ENCODE measurements around the gene ALAS1.
A peak's percentile ranks its signal among the peaks of the same experiment; 100 is the strongest.

ALAS1 gene

DNA sequence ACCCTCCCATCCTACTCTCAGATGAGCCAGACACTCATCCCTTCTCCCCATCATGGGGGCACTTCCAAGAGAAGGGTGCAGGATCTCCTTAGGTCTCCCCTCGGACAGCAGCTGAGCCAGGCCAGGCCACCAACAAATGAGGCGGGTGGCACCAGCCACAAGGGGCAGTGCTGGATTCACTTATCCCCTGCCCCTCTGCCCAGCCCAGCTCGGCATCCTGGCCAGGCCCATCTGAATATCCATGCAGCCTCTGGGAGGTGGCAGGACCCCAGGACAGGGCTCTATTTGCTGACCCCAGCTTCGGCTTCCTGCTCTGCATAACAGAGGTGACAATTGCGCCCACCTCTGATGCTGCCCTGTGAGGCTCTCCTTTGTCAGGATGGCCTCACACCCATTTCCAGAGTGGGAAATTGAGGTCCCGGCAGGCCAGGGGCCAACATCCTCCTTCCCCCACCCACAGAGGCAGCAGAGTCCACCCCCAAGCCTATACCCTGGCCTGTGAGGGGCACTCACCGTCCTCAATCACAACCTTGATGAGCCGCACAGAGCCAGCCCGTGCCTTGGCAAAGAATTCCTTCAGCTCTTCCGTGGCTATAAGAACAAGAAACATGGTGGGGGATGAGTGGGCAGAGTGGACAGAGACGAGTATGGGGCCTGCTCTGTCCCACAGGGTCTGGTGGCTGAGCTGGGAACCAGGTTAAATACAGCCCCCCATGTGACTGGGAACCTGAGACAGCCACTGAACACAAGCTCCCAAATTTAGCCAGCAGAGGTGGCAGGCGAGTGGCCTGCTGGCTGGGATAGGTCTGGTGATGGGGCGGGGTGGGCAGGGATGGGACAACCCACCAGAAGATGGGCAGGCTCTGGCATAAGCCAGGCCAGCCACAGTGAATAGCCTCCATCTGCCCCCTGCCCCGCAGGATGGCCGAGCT lies 36.8 kb downstream of the ALAS1 start:
- no peak for DNase-seq (ENCODE audit: low spot score)

DNA sequence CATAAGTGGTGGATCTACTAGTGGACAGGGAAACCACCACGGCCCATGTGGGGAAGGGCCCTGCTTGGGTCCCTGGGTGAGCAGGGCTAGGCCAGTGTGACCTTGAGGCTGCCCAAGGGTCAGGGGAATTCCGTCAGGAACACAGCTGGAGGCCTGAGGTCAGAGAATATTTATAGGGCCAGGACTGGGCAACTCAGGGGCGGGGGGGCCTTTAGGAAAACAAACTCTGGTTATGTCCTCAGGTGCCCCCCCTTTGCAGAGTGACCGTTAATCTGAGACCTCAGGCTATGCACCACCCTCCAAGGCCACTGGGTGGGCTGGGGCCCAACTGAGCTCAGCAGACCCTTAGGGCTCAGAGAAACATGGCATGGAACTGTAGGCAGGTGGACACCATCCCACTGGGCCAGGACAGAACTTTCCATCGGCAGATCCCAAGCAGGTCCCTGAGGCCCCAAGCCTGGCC lies 38.5 kb downstream of the ALAS1 start:
- DNase-seq (ENCODE audit: low spot score), result no peak

DNA sequence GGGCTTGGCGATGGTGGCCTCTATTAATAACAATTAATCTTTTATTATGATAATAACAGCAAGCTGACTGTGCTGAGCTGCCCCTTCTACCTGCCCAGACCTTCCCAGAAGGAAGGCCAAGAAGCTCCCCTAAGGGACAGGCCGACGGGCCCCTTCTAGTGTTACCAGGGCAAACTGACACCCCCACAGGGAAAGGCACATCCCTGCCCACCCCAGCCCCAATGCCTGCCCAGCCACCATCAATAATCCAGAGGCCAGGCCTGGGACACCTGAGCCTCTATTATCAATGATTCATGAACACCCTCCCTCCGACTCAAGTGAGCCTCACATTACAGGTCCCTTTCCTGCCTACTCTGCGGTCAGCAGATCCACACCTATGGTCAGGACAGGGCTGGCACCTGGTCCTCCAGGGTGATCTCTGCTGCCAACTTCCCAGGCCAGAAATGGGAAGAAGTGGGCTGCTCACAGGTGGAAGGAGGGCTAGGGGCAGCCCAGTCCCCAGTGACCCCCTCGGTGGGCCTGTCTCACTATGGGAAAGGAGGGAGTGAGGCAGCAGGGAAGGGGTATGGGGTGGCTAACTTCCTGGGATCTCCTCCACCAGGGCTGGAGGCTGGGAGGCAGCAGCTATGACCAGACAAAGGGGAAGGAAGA lies 39.2 kb downstream of the ALAS1 start:
- DNase-seq (ENCODE audit: low spot score), result no peak

- DNase-seq (ENCODE audit: low spot score), result peak; percentile 97
Observed at GRCh38 chr3:52237657-52238172, 39.8 kb downstream of the ALAS1 start.

DNA sequence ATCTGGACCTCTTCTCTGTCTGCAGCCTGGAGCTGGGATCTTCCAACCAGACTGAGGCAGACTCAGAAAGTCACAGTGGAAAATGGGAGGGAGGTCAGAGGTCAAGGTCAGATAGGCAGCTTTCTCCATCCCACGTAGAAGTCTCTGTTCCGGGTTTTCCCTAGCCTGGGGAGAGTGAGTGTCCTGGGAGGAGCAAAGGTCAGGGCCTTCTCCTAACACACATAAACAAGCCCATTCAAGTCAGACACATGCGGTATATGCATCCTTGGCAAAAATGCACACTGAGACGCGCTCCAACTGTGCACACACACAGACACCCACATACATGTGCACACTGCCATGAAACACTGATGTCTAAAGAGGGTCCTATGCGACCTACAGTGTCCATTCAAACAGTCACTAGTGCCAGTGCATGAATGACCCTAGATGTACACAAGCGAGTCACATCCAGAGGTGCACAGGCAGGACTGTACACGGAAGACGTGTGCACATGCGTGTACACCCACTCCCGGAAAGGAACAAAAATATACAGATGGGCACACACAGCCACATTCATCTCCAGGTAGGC lies 40.3 kb downstream of the ALAS1 start:
- peak; percentile 36 for DNase-seq (ENCODE audit: low spot score)

DNA sequence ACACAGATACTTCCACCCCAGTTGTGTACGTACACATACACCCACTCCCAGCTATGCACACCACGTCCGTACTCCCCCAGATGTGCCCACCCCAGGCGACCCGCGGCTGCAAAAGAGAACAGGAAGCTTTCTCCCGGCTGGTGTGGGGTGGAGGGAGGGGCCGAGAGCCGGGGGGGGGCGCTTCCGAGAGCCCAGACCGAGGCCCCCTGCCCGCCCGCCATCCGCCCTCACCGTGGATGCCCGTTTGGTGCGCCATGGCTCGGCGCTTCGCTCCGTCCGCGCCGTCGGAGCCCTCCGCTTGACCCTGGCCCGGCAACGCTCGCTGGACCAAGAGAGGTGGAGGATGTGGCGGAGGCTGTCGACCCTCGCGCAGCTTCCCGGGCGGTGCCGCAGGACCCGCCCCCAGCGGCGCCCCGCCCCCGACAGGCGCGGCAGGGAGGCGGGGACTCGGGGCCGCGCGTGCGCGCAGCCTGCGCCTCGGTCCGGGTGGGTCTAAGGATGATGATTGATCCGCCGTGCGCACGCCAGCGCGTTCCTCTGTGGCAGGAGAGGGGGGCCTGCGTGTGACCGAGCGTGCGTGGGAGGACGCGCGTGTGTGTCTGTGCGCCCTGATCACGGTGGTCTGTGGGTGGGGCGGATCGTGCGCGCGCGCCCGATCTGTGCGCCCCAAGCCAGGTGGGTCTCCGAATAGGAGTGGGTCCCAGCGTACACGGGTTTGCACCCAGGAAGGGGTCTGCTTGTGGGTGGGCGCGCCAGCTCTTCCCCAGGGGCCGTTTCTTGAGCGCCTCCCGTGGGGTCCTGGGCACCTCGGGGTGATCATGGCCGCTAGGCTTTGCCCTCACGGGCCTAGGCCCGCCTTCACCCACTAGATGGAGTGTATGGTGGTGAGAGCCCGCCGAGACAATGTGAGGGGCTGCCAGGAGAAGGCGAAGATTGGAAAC lies 41.1 kb downstream of the ALAS1 start, which contains the start of gene TWF2:
TSS of gene TWF2 (minus strand) at position 398 of the 941 bp plus-strand sequence. CDS start at position 256, 142 bp downstream.
- DNase-seq (ENCODE audit: low spot score), result peak; percentile 99

GRCh38 chr3:52240059-52240885 lies 42.3 kb downstream of the ALAS1 start:
- DNase-seq (ENCODE audit: low spot score), result peak; percentile 93

- DNase-seq (ENCODE audit: low spot score), result no peak
Observed at GRCh38 chr3:52240886-52241370, 43.0 kb downstream of the ALAS1 start.

GRCh38 chr3:52242039-52242438 lies 44.1 kb downstream of the ALAS1 start:
- no peak for DNase-seq (ENCODE audit: low spot score)

- DNase-seq (ENCODE audit: low spot score), result no peak
Observed at GRCh38 chr3:52243791-52244628, 46.0 kb downstream of the ALAS1 start.

DNA sequence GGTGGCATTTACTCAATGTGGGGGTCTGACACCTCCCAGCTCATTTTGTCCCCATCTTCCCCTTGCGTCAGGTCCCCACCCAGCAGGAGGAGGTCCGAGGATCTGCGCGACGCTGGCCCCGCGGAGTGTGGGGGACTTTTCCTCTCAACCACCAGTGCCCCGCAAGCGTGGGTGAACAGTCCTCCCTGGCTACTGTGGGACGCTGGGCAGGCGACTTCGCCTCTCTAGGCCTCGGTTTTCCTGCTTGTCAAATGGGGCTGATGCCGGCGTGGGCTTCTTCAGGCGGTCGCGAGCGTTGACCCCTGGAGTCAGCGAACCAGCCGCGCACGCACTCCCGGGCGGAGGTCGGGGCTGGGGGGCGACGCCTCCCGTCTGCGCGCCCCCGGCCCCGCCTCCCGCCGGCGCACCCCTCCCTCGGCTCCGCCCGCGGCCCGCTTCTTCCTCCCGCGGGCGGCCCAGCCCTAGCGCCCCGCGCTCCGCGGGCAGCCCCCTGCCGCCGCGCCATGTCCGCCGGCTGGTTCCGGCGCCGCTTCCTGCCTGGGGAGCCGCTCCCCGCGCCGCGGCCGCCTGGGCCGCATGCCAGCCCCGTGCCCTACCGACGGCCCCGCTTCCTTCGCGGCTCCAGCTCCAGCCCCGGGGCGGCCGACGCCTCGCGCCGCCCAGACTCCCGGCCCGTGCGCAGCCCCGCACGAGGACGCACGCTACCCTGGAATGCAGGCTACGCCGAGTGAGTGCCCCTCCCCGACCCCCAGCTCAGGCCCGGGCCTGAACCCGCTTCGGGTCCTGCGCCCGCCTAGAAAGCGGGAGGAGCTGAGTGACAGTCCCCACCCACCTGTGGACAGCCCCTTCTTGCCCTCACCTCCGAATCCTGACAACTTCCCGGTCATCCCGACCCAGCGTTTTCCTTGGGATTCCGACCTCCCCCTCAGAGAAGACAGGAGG lies 47.6 kb downstream of the ALAS1 start, which contains the start of gene PPM1M:
TSS of gene PPM1M (plus strand) at position 438 of the 942 bp plus-strand sequence. CDS start at position 504, 66 bp downstream.
- DNase-seq (ENCODE audit: low spot score), result peak; percentile 88

GRCh38 chr3:52246264-52246620 lies 48.3 kb downstream of the ALAS1 start:
- no peak for DNase-seq (ENCODE audit: low spot score)

- no peak for DNase-seq (ENCODE audit: low spot score)
Observed at GRCh38 chr3:52246728-52247408, 48.9 kb downstream of the ALAS1 start.

DNA sequence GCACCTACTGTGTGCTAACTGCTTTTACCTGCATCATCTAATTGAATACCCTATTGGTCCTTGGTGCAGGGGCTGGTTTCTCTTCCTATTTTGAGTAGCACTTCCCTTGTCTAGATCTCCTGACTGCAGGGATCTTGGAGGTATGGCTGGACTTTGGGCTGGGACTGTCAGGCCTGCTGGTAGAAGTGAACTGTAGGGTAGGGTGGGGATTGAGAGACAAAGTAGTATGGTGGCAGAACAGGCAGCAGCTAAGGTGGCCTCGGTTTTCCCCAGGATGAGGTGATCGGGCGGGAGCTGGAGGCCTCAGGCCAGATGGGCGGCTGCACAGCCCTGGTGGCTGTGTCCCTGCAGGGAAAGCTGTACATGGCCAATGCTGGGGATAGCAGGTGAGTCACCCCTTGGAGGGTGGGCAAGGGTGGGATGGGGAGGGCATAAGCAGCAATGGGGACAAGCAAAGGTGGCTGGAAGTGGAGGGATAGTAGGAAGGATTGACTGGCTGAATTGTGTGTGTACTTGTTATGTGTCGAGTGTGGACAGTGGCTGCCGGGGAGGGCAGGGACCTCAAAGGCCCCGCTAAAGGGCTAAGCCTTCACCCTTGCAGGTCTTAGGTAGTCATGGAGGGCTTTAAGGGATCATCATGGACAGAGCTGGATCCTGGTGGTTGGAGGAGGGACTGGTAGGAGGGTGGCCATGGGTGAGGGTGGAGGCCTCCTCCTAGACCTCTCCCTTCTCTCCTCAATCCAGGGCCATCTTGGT lies 49.6 kb downstream of the ALAS1 start:
- DNase-seq (ENCODE audit: low spot score), result no peak

GRCh38 chr3:52248165-52248541 lies 50.2 kb downstream of the ALAS1 start:
- DNase-seq (ENCODE audit: low spot score), result no peak

DNA sequence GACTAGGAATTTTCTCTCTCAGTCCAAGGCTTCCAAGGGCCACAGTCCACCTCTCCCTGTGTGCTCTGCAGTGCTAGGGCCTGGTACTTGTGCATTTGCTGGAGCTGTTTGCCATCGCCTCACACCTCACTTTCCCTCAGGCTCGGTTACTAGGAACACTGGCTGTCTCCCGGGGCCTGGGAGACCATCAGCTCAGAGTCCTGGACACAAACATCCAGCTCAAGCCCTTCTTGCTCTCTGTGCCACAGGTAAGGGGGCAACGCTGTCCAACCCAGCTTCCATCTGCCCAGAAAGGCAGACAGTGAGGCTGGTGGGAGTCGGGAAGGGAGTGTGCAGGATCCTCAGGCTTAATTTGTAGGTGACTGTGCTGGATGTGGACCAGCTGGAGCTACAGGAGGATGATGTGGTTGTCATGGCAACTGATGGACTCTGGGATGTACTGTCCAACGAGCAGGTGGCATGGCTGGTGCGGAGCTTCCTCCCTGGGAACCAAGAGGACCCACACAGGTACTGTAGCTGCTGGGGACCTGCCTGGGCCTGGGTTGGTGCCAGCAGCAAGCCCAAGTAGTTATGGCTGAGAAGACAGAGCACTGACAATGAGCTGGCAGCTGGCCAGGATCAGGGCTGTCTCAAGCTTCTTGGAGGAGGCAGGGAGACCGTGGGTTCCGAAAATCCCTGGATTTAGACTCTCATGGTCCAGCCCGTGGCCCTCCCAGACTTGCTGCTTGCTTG lies 51.0 kb downstream of the ALAS1 start:
- no peak for DNase-seq (ENCODE audit: low spot score)
